IPS-20b (cell line): ENCODE measurements around the gene PPL.
A peak's percentile ranks its signal among the peaks of the same experiment; 100 is the strongest.
"Not testable (repeated sequence)": the region's sequence is repeated elsewhere in the genome, so short reads cannot be mapped to it uniquely, and the experiment has no call there.

Experiments used
- H3K27ac ChIP-seq: one replicate; pipeline ENCODE4 v1.5.1; 2013; ENCODE audit warnings: low read length
- H3K27me3 ChIP-seq: 2 replicates; pipeline ENCODE4 v1.6.1; 2013; ENCODE audit warnings: mild to moderate bottlenecking, low read length, inconsistent platforms; ENCODE audit not compliant: insufficient read depth
- H3K36me3 ChIP-seq: 2 replicates; pipeline ENCODE4 v1.6.1; 2013; ENCODE audit warnings: low read depth, mild to moderate bottlenecking, inconsistent platforms, low read length, moderate library complexity; ENCODE audit not compliant: insufficient read depth
- H3K4me1 ChIP-seq: 2 replicates; pipeline ENCODE4 v1.6.1; 2013; ENCODE audit warnings: mild to moderate bottlenecking, control low read depth, inconsistent platforms, low read length, moderate library complexity; ENCODE audit not compliant: insufficient read depth
- H3K4me3 ChIP-seq: 2 replicates; pipeline ENCODE4 v1.5.1; 2013; ENCODE audit warnings: mild to moderate bottlenecking, low read length, inconsistent platforms
- H3K9ac ChIP-seq: 2 replicates; pipeline ENCODE4 v1.6.1; 2013; ENCODE audit warnings: low read depth, mild to moderate bottlenecking, inconsistent platforms, low read length, moderate library complexity
- H3K9me3 ChIP-seq: 2 replicates; pipeline ENCODE4 v1.6.1; 2013; ENCODE audit warnings: mild to moderate bottlenecking, low read depth, low read length, inconsistent platforms; ENCODE audit not compliant: insufficient read depth

The PPL gene

GRCh38 chr16:4957420-4957719, 20.4 kb upstream of the PPL start:
- Histone ChIP-seq H3K36me3 (no peaks in the 10 kb centered on the region), H3K4me1 (no peaks in the 10 kb centered on the region), H3K4me3 (peak overlapping the region; percentile 79), H3K27ac (no peak overlapping the region), H3K9me3 (no peaks in the 10 kb centered on the region), H3K9ac (peak overlapping the region; percentile 61; the same call in 1 of the 2 replicates), H3K27me3 (peaks cover 12% of the 10 kb centered on the region)

GRCh38 chr16:4954714-4955113, 17.8 kb upstream of the PPL start:
- H3K4me3 ChIP-seq = no peak overlapping the region
- no peak overlapping the region for H3K27ac ChIP-seq
- H3K9me3 ChIP-seq = no peaks in the 10 kb centered on the region
- H3K4me1 ChIP-seq = no peaks in the 10 kb centered on the region
- no peak overlapping the region for H3K9ac ChIP-seq
- no peaks in the 10 kb centered on the region for H3K36me3 ChIP-seq
- peaks cover 11% of the 10 kb centered on the region for H3K27me3 ChIP-seq

DNA sequence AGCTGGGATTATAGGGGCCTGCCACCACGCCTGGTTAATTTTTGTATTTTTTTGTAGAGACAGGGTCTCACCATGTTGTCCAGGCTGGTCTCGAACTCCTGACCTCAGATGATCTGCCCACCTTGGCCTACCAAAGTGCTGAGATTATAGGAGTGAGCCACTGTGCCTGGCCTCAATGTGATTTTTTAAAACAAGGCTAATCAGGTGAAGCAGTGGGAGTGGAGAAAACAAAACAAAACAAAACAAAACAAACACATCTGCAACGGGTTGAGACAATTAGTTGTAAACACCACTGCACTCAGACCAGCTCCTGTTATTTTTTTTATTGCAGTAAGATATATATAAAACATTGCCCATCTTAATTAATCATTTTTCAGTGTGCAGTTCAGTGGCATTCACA, 14.6 kb upstream of the PPL start:
- not testable (repeated sequence) for H3K4me1 ChIP-seq, H3K4me3 ChIP-seq, H3K27ac ChIP-seq, H3K27me3 ChIP-seq, H3K9me3 ChIP-seq, H3K36me3 ChIP-seq, H3K9ac ChIP-seq

DNA sequence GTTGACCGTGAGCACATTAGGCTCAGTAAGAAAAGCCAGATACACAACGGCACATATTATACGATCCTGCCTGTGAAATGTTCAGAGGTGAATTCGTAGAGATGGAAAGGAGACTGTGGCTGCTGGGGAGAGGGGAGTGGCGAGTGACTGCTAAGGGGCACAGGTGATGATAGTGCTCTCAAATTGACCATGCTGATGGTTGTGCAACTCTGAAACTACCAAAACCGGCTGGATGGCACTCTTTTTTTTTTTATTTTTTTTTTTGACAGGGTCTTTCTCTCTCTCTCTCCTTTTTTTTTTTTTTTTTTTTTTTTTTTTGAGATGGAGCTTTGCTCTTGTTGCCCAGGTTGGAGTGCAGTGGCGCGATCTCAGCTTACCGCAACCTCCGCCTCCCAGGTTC, 13.0 kb upstream of the PPL start:
- no peak overlapping the region for H3K9ac ChIP-seq
- no peaks in the 10 kb centered on the region for H3K9me3 ChIP-seq
- no peak overlapping the region for H3K4me3 ChIP-seq
- no peaks in the 10 kb centered on the region; the same call in 1 of the 2 replicates for H3K4me1 ChIP-seq
- H3K27ac ChIP-seq = no peak overlapping the region
- no peaks in the 10 kb centered on the region for H3K27me3 ChIP-seq
- H3K36me3 ChIP-seq = no peaks in the 10 kb centered on the region

- Histone ChIP-seq H3K9ac (no peak overlapping the region), H3K4me3 (no peak overlapping the region), H3K4me1 (no peaks in the 10 kb centered on the region; the same call in 1 of the 2 replicates), H3K27me3 (no peaks in the 10 kb centered on the region), H3K27ac (no peak overlapping the region), H3K36me3 (no peaks in the 10 kb centered on the region), H3K9me3 (no peaks in the 10 kb centered on the region)
Measured at GRCh38 chr16:4948903-4949766, 12.2 kb upstream of the PPL start.

GRCh38 chr16:4947722-4948503, 11.0 kb upstream of the PPL start:
- Histone ChIP-seq H3K36me3 (no peaks in the 10 kb centered on the region), H3K4me1 (peaks cover 9% of the 10 kb centered on the region), H3K9ac (peak overlapping the region; percentile 56; the same call in 1 of the 2 replicates), H3K27ac (peak overlapping the region; percentile 23), H3K27me3 (no peaks in the 10 kb centered on the region), H3K4me3 (no peak overlapping the region), H3K9me3 (no peaks in the 10 kb centered on the region)

DNA sequence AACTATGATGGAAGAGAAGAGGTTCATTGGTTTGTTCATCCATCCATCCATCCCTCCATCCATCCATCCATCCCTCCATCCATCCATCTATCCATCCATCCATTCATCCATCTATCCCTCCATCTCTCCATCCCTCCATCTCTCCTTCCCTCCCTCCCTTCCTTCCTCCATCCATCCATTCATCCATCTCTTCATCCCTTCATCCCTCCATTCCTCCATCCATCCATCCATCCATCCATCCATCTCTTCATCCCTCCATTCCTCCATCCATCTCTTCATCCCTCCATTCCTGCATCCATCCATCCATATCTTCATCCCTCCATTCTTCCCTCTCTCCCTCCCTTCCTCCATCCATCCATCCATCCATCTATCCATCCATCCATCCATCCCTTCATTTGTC, 10.0 kb upstream of the PPL start:
- Histone ChIP-seq H3K27ac (no peak overlapping the region), H3K9ac (no peak overlapping the region), H3K4me3 (no peak overlapping the region), H3K27me3 (no peaks in the 10 kb centered on the region), H3K36me3 (no peaks in the 10 kb centered on the region), H3K4me1 (peaks cover 15% of the 10 kb centered on the region), H3K9me3 (no peaks in the 10 kb centered on the region)

DNA sequence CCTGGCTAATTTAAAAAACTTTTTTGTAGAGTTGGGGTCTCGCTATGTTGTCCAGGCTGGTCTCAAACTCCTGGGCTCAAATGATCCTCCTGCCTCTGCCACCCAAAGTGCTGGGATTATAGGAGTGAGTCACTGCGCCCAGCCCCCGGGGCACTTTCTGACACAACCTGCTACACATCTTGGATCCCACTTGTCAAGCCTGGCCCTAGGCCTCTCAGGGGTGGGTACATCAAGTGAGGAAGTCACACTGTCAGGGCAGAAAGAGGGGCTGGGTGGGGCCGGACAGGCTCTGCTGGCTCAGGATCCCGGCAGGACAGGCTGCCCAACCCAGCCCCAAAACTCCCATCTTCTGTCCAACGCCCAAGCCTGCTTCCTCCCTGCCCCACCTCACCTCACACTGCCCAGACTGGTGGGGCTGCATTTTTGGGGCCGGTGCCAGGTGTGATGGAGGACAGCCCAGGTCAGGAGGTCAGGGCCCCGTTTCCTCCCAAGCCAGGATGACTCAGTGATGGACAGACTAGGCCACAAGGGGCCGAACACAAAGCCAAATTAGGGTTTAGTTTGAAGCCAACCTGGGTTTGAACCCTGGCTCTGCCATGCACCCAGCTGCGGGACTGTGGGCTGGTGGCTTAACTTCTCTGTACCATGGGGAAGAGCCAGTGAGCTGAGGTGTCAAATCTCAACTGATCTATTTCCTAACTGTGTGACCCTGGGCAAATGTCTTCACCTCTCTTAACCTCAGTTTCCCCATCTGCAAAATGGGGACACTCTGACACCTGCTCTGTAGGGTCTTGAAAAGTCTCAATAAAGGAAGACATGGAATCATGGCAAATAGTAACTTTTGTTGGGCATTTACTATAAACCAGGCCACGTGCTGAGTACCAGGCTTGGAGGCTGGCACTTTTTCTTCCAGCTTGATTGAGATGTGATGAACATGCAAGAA, 8.9 kb upstream of the PPL start:
- H3K4me3 ChIP-seq = no peak overlapping the region
- no peak overlapping the region for H3K27ac ChIP-seq
- peaks cover 15% of the 10 kb centered on the region for H3K4me1 ChIP-seq

GRCh38 chr16:4944333-4945281, 7.7 kb upstream of the PPL start:
- Histone ChIP-seq H3K27ac (no peak overlapping the region), H3K4me1 (peaks cover 15% of the 10 kb centered on the region), H3K9me3 (no peaks in the 10 kb centered on the region), H3K36me3 (no peaks in the 10 kb centered on the region), H3K9ac (peak overlapping the region; percentile 16; the same call in 1 of the 2 replicates), H3K4me3 (no peak overlapping the region), H3K27me3 (no peaks in the 10 kb centered on the region)

More for the DNA sequence above, 8.9 kb upstream of the PPL start:
- no peaks in the 10 kb centered on the region for H3K36me3 ChIP-seq
- no peak overlapping the region for H3K9ac ChIP-seq
- H3K27me3 ChIP-seq = no peaks in the 10 kb centered on the region
- no peaks in the 10 kb centered on the region for H3K9me3 ChIP-seq

DNA sequence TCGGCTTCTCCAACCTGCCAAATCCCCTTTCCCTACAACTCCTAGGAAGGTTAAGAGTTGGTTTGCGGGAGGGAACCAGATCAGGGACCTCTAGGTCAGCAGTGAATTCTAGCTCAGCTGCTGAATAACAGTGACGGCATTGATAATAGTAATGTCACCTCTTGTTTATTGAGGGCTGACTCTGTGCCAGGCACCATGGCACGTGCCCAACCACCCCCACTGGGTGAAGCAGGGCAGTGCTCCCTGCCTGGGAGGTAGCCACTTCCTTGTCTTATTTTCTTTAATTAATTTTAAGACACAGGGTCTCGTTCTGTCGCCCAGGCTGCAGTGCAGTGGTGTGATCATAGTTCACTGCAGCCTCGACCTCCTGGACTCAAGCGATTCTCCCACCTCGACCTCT, 5.5 kb upstream of the PPL start:
- H3K4me3 ChIP-seq = no peak overlapping the region
- H3K27ac ChIP-seq = peak overlapping the region; percentile 13
- peaks cover 17% of the 10 kb centered on the region for H3K4me1 ChIP-seq

More for the DNA sequence above, 5.5 kb upstream of the PPL start:
- Histone ChIP-seq H3K27me3 (peaks cover 9% of the 10 kb centered on the region; the same call in 1 of the 2 replicates), H3K9me3 (no peaks in the 10 kb centered on the region), H3K36me3 (no peaks in the 10 kb centered on the region), H3K9ac (peak overlapping the region; percentile 70; the same call in 1 of the 2 replicates)
